Measurements from ENCODE around the gene MRPL34.

Gene MRPL34

GRCh38 chr19:17329366-17330261 is 23.9 kb downstream of the MRPL34 start:
- DNase-seq: no peak

- no peak for DNase-seq
Observed at GRCh38 chr19:17330262-17331044, 24.8 kb downstream of the MRPL34 start.

GRCh38 chr19:17331045-17331558 is 25.4 kb downstream of the MRPL34 start:
- DNase-seq: no peak

- DNase-seq: no peak
Observed at GRCh38 chr19:17332360-17332676, 26.6 kb downstream of the MRPL34 start.

GRCh38 chr19:17332677-17333581 is 27.3 kb downstream of the MRPL34 start:
- peak in 3 of 6 experiments; percentile 13 to 15 (median 13) for DNase-seq

- DNase-seq: peak; percentile 34 to 63 (median 48)
Observed at GRCh38 chr19:17333611-17334413, 28.1 kb downstream of the MRPL34 start.

- DNase-seq: peak; percentile 86 to 95 (median 92)
Observed at GRCh38 chr19:17334414-17335409, 29.0 kb downstream of the MRPL34 start, which contains the start of gene ANO8. Gene ANO8, minus strand, starts transcription at chr19:17334855. Its CDS starts 185 bp downstream, at chr19:17334670.

GRCh38 chr19:17335575-17335974 is 29.9 kb downstream of the MRPL34 start:
- DNase-seq: no peak

GRCh38 chr19:17336872-17337674 is 31.4 kb downstream of the MRPL34 start, which contains the start of gene GTPBP3:
Gene GTPBP3, plus strand, starts transcription at chr19:17337553. Its CDS starts 59 bp downstream, at chr19:17337612.
- peak; percentile 90 to 97 (median 95) for DNase-seq

GRCh38 chr19:17337675-17338432 is 32.2 kb downstream of the MRPL34 start:
- peak in 1 of 6 experiments; percentile 34 for DNase-seq

GRCh38 chr19:17338433-17339078 is 32.9 kb downstream of the MRPL34 start:
- no peak for DNase-seq

GRCh38 chr19:17339088-17339741 is 33.5 kb downstream of the MRPL34 start:
- DNase-seq: peak in 4 of 6 experiments; percentile 9 to 25 (median 17)

- DNase-seq: no peak
Observed at GRCh38 chr19:17340302-17340870, 34.7 kb downstream of the MRPL34 start.

- no peak for DNase-seq
Observed at GRCh38 chr19:17340871-17341357, 35.2 kb downstream of the MRPL34 start.

- DNase-seq: no peak
Observed at GRCh38 chr19:17341386-17341785, 35.7 kb downstream of the MRPL34 start.

- no peak for DNase-seq
Observed at GRCh38 chr19:17341845-17342244, 36.2 kb downstream of the MRPL34 start.

Measured in stimulated activated naive CD4-positive, alpha-beta T cell (primary cell).